ENCODE results near the gene CRLF1.
"Not testable (repeated sequence)": the region's sequence is repeated elsewhere in the genome, so short reads cannot be mapped to it uniquely, and the experiment has no call there.

GRCh38 chr19:18592732-18593131 is 13.9 kb downstream of the CRLF1 start:
- not testable (repeated sequence) for TF ChIP-seq POLR2A, CTCF, EP300 (IDR thresholded peaks at IDR 0.05)
